ENCODE data around the gene NCK2. TPM values are rescaled to one million over a fixed set of nuclear protein-coding genes. Genes with fewer than 3 reads are reported as not detected.

Gene NCK2
- total RNA-seq, 1 experiment from 2014 or later = 49.2 TPM

DNA sequence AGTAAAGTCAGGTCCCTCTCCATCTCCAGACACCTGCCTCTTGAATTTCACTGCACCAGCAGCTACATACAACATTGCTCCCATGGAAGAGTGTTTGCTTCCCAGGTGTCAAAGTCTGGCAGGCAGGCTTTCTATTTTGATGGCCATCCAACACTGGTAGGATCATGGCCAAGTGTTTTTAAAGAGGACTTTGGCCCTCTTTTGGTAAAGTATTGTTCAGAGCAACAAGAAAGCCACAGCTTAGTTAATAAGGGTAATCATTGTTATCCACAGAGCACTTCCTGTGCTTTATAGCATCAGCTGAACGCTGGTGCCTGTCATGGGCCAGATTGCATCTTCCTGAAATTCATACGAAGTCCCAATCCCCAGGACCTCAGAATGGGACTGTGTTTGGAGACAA, 133.2 kb downstream of the NCK2 start:
- Histone ChIP-seq H3K79me1 (ENCODE audit: insufficient read depth, low read depth, low read length, poor library complexity, severe bottlenecking) (no peaks in the 10 kb centered on the region), H2BK12ac (ENCODE audit: insufficient read length, low read depth, low read length) (no peak overlapping the region), H3K4me1 (ENCODE audit: insufficient read depth, low read length) (no peaks in the 10 kb centered on the region), H2BK120ac (ENCODE audit: low read depth, low read length, poor library complexity, severe bottlenecking) (no peak overlapping the region), H3K79me2 (ENCODE audit: insufficient read depth, low read length) (peaks cover under 1% of the 10 kb centered on the region; the same call in 1 of the 2 replicates), H4K8ac (replicated peaks; ENCODE audit: insufficient read length, low read depth, low read length) (no peak overlapping the region), H3K56ac (ENCODE audit: insufficient read length, low read depth, low read length) (no peak overlapping the region), H2BK15ac (ENCODE audit: low read depth, low read length) (no peak overlapping the region), H4K20me1 (ENCODE audit: control insufficient read depth, insufficient read depth, insufficient read length) (no peaks in the 10 kb centered on the region), H2BK5ac (ENCODE audit: insufficient read length, low read length) (no peak overlapping the region), H3K23ac (ENCODE audit: insufficient read length, low read depth, low read length) (no peak overlapping the region), H3K4ac (ENCODE audit: low read depth, low read length) (no peak overlapping the region), H4K5ac (ENCODE audit: insufficient read length, low read depth, low read length) (no peak overlapping the region), H3K18ac (ENCODE audit: insufficient read length, low read depth, low read length) (no peak overlapping the region), H3K4me2 (ENCODE audit: insufficient read depth, insufficient read length, low read length) (no peak overlapping the region), H3K9me3 (ENCODE audit: control insufficient read depth, low read depth, low read length) (no peaks in the 10 kb centered on the region), H3K9ac (ENCODE audit: extremely low read depth, insufficient read length, low read length) (no peak overlapping the region), H4K91ac (ENCODE audit: insufficient read length, low read depth, low read length) (no peak overlapping the region), H3K27me3 (ENCODE audit: insufficient read depth, low read length) (no peaks in the 10 kb centered on the region), H2AFZ (ENCODE audit: low read length) (no peak overlapping the region), H3K27ac (ENCODE audit: insufficient read length, low read depth, low read length) (no peak overlapping the region), H3K23me2 (ENCODE audit: insufficient read length, low read depth, low read length, poor library complexity, severe bottlenecking) (no peaks in the 10 kb centered on the region), H2BK20ac (ENCODE audit: low read depth, low read length, poor library complexity, severe bottlenecking) (no peak overlapping the region), H3T11ph (ENCODE audit: low read length) (no peak overlapping the region), H3K14ac (ENCODE audit: insufficient read depth, low read length) (no peak overlapping the region), H2AK5ac (ENCODE audit: insufficient read length, low read length) (no peak overlapping the region)
- no peak for TF ChIP-seq CTCF (conservative IDR thresholded peaks at IDR 0.05)
- no peak for DNase-seq
- WGBS (ENCODE audit: extremely low coverage, insufficient read length, low lambda C conversion rate) = no CpG with 5 or more reads among the region's 2 CpGs
- H3K27me3 Mint-ChIP-seq (ENCODE audit: low read depth) = no peaks in the 10 kb centered on the region; the same call in 1 of the 2 replicates
- H3K27ac Mint-ChIP-seq = no peak overlapping the region
- H3K4me3 Mint-ChIP-seq = no peak overlapping the region
- peaks cover 25 to 34% of the 10 kb centered on the region in 2 experiments for H3K4me1 Mint-ChIP-seq
- no peaks in the 10 kb centered on the region for H3K9me3 Mint-ChIP-seq
- H3K36me3 Mint-ChIP-seq (ENCODE audit: insufficient read depth in 1 of 3, low read depth in 3 of 3) = peaks cover 0 to 21% (median 7%) of the 10 kb centered on the region in 3 experiments; a peak in 4 of 7 replicates
